Measurements from ENCODE around the gene PHF19.

PHF19 gene

GRCh38 chr9:120888626-120889025 lies 11.6 kb upstream of the PHF19 start:
- TF ChIP-seq, protein P1, sequence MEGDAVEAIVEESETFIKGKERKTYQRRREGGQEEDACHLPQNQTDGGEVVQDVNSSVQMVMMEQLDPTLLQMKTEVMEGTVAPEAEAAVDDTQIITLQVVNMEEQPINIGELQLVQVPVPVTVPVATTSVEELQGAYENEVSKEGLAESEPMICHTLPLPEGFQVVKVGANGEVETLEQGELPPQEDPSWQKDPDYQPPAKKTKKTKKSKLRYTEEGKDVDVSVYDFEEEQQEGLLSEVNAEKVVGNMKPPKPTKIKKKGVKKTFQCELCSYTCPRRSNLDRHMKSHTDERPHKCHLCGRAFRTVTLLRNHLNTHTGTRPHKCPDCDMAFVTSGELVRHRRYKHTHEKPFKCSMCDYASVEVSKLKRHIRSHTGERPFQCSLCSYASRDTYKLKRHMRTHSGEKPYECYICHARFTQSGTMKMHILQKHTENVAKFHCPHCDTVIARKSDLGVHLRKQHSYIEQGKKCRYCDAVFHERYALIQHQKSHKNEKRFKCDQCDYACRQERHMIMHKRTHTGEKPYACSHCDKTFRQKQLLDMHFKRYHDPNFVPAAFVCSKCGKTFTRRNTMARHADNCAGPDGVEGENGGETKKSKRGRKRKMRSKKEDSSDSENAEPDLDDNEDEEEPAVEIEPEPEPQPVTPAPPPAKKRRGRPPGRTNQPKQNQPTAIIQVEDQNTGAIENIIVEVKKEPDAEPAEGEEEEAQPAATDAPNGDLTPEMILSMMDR (IDR thresholded peaks at IDR 0.05; ENCODE audit: insufficient read depth, low read length, missing control alignments): no peak
- ChIA-PET CTCF (no interaction called here), POLR2A (no interaction called here)
- no peak overlapping the region for H3K4me3 ChIP-seq (ENCODE audit: low read depth, low read length)
- no peak for DNase-seq (ENCODE audit: low read depth, low spot score)

GRCh38 chr9:120886490-120886967 lies 9.5 kb upstream of the PHF19 start:
- ChIA-PET CTCF (interaction anchor here (1.2 kb wide), 1 partner anchor 10 kb away, joined by 3 read pairs; no protein-coding TSS in a partner anchor), POLR2A (interaction anchor here (0.6 kb wide), 1 partner anchor 124 kb away, joined by 3 read pairs; no protein-coding TSS in a partner anchor)
- TF ChIP-seq, protein P1 (IDR thresholded peaks at IDR 0.05; ENCODE audit: insufficient read depth, low read length, missing control alignments): no peak
- DNase-seq (ENCODE audit: low read depth, low spot score): no peak
- H3K4me3 ChIP-seq (ENCODE audit: low read depth, low read length): no peak overlapping the region

DNA sequence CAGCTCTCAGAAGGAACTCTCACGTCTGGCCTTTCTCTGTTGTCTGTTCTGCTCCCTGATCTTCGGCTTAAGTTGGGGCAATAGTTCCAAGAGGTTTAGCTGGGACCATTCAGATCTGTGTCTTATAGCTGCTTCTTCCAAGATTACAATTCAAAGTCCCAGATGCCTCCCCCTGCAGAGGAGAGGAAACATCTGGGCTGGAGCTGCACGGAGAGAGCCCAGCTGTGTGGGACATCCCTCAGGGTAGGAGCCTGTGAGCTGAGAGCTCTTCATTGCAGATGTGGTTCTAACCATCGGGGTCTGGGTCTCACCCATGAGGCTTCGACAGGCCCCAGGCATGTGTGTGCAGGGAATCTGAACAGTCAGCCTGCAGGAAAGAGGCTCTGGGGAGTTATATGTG lies 9.0 kb upstream of the PHF19 start:
- CTCF ChIA-PET: interaction anchor here (1.2 kb wide), 1 partner anchor 10 kb away, joined by 3 read pairs; no protein-coding TSS in a partner anchor
- POLR2A ChIA-PET: interaction anchor here (0.6 kb wide), 1 partner anchor 124 kb away, joined by 3 read pairs; no protein-coding TSS in a partner anchor
- DNase-seq (ENCODE audit: low read depth, low spot score): no peak
- TF ChIP-seq, protein P1 (IDR thresholded peaks at IDR 0.05; ENCODE audit: insufficient read depth, low read length, missing control alignments): no peak
- no peak overlapping the region for H3K4me3 ChIP-seq (ENCODE audit: low read depth, low read length)

GRCh38 chr9:120885457-120885856 lies 8.5 kb upstream of the PHF19 start:
- CTCF ChIA-PET: interaction anchor here (1.2 kb wide), 1 partner anchor 11 kb away, joined by 3 read pairs; no protein-coding TSS in a partner anchor
- no peak overlapping the region for H3K4me3 ChIP-seq (ENCODE audit: low read depth, low read length)
- DNase-seq (ENCODE audit: low read depth, low spot score): no peak
- TF ChIP-seq, protein P1 (IDR thresholded peaks at IDR 0.05; ENCODE audit: insufficient read depth, low read length, missing control alignments): no peak
- POLR2A ChIA-PET: no interaction called here

GRCh38 chr9:120883608-120883996 lies 6.6 kb upstream of the PHF19 start:
- ChIA-PET POLR2A (no interaction called here), CTCF (interaction anchor here (1.0 to 2.3 kb wide), 2 partner anchors 9 to 53 kb away, joined by 3 to 7 read pairs; no protein-coding TSS in a partner anchor)
- no peak overlapping the region for H3K4me3 ChIP-seq (ENCODE audit: low read depth, low read length)
- DNase-seq (ENCODE audit: low read depth, low spot score): no peak
- TF ChIP-seq, protein P1 (IDR thresholded peaks at IDR 0.05; ENCODE audit: insufficient read depth, low read length, missing control alignments): no peak

DNA sequence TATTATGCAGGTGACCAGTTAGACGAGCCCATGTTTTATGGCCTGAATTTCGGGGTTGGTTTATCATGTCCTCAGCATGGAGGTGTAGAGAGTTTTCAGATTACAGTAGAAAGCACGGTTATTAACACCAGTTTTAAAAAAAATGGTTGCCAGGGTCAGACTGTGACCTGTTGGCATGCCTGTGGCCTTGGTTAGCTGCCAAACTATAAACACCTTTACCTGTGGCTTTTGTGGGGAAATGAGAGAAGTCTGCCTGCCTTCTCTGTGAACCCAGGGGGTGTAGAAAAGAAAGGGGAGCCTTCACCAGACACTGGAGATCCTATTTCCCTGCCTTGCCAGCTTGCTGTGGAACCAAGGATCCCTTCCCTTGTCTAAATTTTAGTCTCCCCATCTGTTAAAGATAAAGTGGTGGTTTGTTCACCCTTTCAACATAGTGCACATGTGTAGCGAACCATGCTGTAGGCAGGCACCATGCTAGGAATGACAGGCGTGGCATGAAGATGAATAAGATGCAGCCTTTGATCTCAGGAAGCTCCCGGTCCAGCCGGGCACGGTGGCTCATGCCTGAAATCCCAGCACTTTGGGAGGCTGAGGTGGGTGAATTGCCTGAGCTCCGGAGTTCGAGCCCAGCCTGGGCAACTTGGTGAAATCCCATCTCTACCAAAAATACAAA lies 6.1 kb upstream of the PHF19 start:
- ChIA-PET CTCF (interaction anchor here (1.0 to 2.3 kb wide), 2 partner anchors 9 to 53 kb away, joined by 3 to 7 read pairs; no protein-coding TSS in a partner anchor), POLR2A (no interaction called here)
- no peak for DNase-seq (ENCODE audit: low read depth, low spot score)
- TF ChIP-seq, protein P1 (IDR thresholded peaks at IDR 0.05; ENCODE audit: insufficient read depth, low read length, missing control alignments): no peak
- no peak overlapping the region for H3K4me3 ChIP-seq (ENCODE audit: low read depth, low read length)

All from AG04449 (cell line).